Chondrocyte (in vitro differentiated cells): ENCODE results near the gene TENM3. TPM values are rescaled to one million over a fixed set of nuclear protein-coding genes. Genes with fewer than 3 reads are reported as not detected.

ENCODE experiments used
- DNase-seq: peaks from one replicate; pipeline ENCODE4 v3.0.0; 2021; ENCODE audit warnings: mixed read lengths, low spot score
- H3K27ac Mint-ChIP-seq: one replicate; pipeline ENCODE4 v1.8.0; 2021; ENCODE audit warnings: mild to moderate bottlenecking, moderate library complexity, mixed read lengths; ENCODE audit not compliant: unreplicated experiment
- H3K27me3 Mint-ChIP-seq: 2 replicates; pipeline ENCODE4 v1.8.0; 2021; ENCODE audit warnings: low read depth, mixed read lengths
- H3K36me3 Mint-ChIP-seq: 2 replicates; pipeline ENCODE4 v1.8.0; 2021; ENCODE audit warnings: low read depth, mixed read lengths
- H3K4me1 Mint-ChIP-seq: 2 replicates; pipeline ENCODE4 v1.8.0; 2021; ENCODE audit warnings: low read depth, mild to moderate bottlenecking, mixed read lengths
- H3K4me3 Mint-ChIP-seq: one replicate; pipeline ENCODE4 v1.8.0; 2021; ENCODE audit warnings: mild to moderate bottlenecking, moderate library complexity, mixed read lengths; ENCODE audit not compliant: unreplicated experiment
- H3K9me3 Mint-ChIP-seq: 2 replicates; pipeline ENCODE4 v1.8.0; 2021; ENCODE audit warnings: low read depth, mixed read lengths
- CTCF ChIP-seq: fragments of 200-600 bp; sonication (generic); IDR thresholded peaks from 2 replicates; pipeline ENCODE4 v1.5.0; 2021; ENCODE audit warnings: antibody characterized with exemption, mild to moderate bottlenecking, moderate library complexity
- total RNA-seq: library from RNA; stranded (reverse); gene quantifications from 3 replicates; pipeline ENCODE4 v1.2.1, GENCODE V29; 2021

The TENM3 gene
- total RNA-seq, 1 donor from 2014 or later, result 87.6 TPM

DNA sequence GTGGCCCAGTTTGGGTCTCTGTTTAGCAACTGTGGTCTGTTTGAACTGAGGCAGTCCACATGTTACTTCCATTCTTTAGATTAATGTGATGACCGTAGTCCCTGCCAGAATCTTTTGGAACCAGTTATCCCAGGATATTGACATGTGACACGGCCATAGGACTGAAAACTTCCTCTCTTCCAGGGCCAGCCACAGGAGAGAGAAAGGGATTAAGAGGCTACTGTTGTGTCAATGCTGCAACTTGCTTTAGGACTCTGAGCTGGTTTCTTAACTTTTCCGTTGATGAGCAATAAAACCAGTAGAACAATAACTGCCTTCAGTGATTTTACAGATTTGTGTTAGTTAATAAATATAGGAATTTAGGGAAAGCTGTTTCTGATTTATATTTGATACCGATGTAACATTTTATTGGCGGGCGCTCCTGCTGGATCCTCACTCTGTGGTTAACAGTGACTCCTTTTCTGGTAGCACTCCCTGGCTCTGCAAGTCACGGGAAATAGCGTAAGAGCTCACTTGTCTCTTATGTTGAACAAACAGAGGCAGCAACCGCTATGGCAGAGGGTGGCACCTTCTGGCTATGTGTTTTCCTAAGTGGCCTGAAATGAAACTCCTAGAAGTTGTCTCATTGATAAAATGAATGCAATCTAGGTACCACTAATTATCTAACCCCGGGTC, 2.5 kb downstream of the TENM3 start:
- H3K4me3 Mint-ChIP-seq, result no peak overlapping the region
- DNase-seq, result no peak
- no peaks in the 10 kb centered on the region for H3K36me3 Mint-ChIP-seq
- peak overlapping the region; percentile 62 for H3K27ac Mint-ChIP-seq
- H3K9me3 Mint-ChIP-seq, result peaks cover 5% of the 10 kb centered on the region
- H3K4me1 Mint-ChIP-seq, result peaks cover 44% of the 10 kb centered on the region
- no peaks in the 10 kb centered on the region for H3K27me3 Mint-ChIP-seq
- TF ChIP-seq CTCF, result no peak

- H3K36me3 Mint-ChIP-seq, result no peaks in the 10 kb centered on the region
- H3K27ac Mint-ChIP-seq, result peak overlapping the region; percentile 62
- peak; percentile 20 for TF ChIP-seq CTCF
- no peak overlapping the region for H3K4me3 Mint-ChIP-seq
- peaks cover 37% of the 10 kb centered on the region for H3K4me1 Mint-ChIP-seq
- peaks cover 5% of the 10 kb centered on the region for H3K9me3 Mint-ChIP-seq
- DNase-seq, result no peak
- no peaks in the 10 kb centered on the region for H3K27me3 Mint-ChIP-seq
Observed at GRCh38 chr4:182246401-182247205, 3.4 kb downstream of the TENM3 start.

DNA sequence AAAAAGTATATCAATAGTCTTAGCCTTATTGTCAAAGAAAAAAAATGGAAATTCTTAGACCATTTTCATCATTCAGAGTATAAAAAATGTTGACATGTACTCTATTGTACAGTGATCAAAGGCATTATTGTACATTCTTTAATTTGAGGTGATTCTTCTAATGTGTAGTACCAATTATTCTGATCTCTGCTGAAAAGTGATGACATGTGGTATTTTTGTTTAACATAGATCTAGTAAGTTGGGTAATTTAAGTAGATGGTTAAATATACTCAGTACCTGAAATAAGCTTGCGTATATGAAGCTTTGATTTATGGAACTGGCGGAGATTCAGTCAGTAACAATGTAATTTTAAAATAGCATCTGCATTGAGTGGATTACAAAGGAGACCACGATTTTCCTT, 5.1 kb downstream of the TENM3 start:
- Mint-ChIP-seq H3K9me3 (peaks cover 5% of the 10 kb centered on the region), H3K4me3 (no peak overlapping the region), H3K27ac (no peak overlapping the region), H3K27me3 (no peaks in the 10 kb centered on the region), H3K36me3 (no peaks in the 10 kb centered on the region), H3K4me1 (peaks cover 31% of the 10 kb centered on the region)
- TF ChIP-seq CTCF, result no peak
- no peak for DNase-seq

- Mint-ChIP-seq H3K4me1 (peaks cover 23% of the 10 kb centered on the region), H3K4me3 (no peak overlapping the region), H3K36me3 (no peaks in the 10 kb centered on the region), H3K27me3 (no peaks in the 10 kb centered on the region), H3K9me3 (peaks cover 5% of the 10 kb centered on the region), H3K27ac (no peak overlapping the region)
- TF ChIP-seq CTCF, result no peak
- no peak for DNase-seq
Observed at GRCh38 chr4:182250446-182250845, 7.2 kb downstream of the TENM3 start.

- no peaks in the 10 kb centered on the region for H3K27me3 Mint-ChIP-seq
- TF ChIP-seq CTCF, result no peak
- H3K9me3 Mint-ChIP-seq, result peaks cover 5% of the 10 kb centered on the region
- H3K4me3 Mint-ChIP-seq, result no peak overlapping the region
- no peak overlapping the region for H3K27ac Mint-ChIP-seq
- peaks cover 18% of the 10 kb centered on the region for H3K4me1 Mint-ChIP-seq
- DNase-seq, result no peak
- no peaks in the 10 kb centered on the region for H3K36me3 Mint-ChIP-seq
Observed at GRCh38 chr4:182251116-182251515, 7.9 kb downstream of the TENM3 start.
